Activated naive CD8-positive, alpha-beta T cell treated with anti-CD3 and anti-CD28 coated beads, Interleukin-2, amount 50 U/mL, for 16 hours (primary cell): ENCODE data around the gene ARL15.

Experiments used
- DNase-seq: peaks from one replicate; pipeline ENCODE4 v3.0.0-alpha.2; 2020; ENCODE audit warnings: low read depth, low spot score

The ARL15 gene

GRCh38 chr5:54211912-54212311 is 98.5 kb downstream of the ARL15 start:
- no peak for DNase-seq

- DNase-seq = no peak
Observed at GRCh38 chr5:54207566-54207965, 102.8 kb downstream of the ARL15 start.

GRCh38 chr5:54206580-54207229 is 103.7 kb downstream of the ARL15 start:
- no peak for DNase-seq

- no peak for DNase-seq
Observed at GRCh38 chr5:54205918-54206317, 104.5 kb downstream of the ARL15 start.

GRCh38 chr5:54205453-54205852 is 104.9 kb downstream of the ARL15 start:
- DNase-seq = no peak

GRCh38 chr5:54197018-54197417 is 113.4 kb downstream of the ARL15 start:
- no peak for DNase-seq

- no peak for DNase-seq
Observed at GRCh38 chr5:54195701-54196100, 114.7 kb downstream of the ARL15 start.

GRCh38 chr5:54194318-54194717 is 116.1 kb downstream of the ARL15 start:
- no peak for DNase-seq

GRCh38 chr5:54187694-54188093 is 122.7 kb downstream of the ARL15 start:
- DNase-seq = no peak

- no peak for DNase-seq
Observed at GRCh38 chr5:54186912-54187445, 123.4 kb downstream of the ARL15 start.

GRCh38 chr5:54186108-54186507 is 124.3 kb downstream of the ARL15 start:
- no peak for DNase-seq

- DNase-seq = no peak
Observed at GRCh38 chr5:54184806-54185205, 125.6 kb downstream of the ARL15 start.

GRCh38 chr5:54180630-54181031 is 129.7 kb downstream of the ARL15 start:
- DNase-seq = no peak

- no peak for DNase-seq
Observed at GRCh38 chr5:54178991-54179390, 131.4 kb downstream of the ARL15 start.

- DNase-seq = no peak
Observed at GRCh38 chr5:54178207-54178606, 132.2 kb downstream of the ARL15 start.

- DNase-seq = no peak
Observed at GRCh38 chr5:54177058-54177457, 133.3 kb downstream of the ARL15 start.

- no peak for DNase-seq
Observed at GRCh38 chr5:54176066-54176830, 134.1 kb downstream of the ARL15 start.

- DNase-seq = no peak
Observed at GRCh38 chr5:54173251-54173650, 137.1 kb downstream of the ARL15 start.

GRCh38 chr5:54171645-54172384 is 138.6 kb downstream of the ARL15 start:
- no peak for DNase-seq

- DNase-seq = no peak
Observed at GRCh38 chr5:54165687-54166086, 144.7 kb downstream of the ARL15 start.

- DNase-seq = no peak
Observed at GRCh38 chr5:54162184-54162583, 148.2 kb downstream of the ARL15 start.

GRCh38 chr5:54160329-54160728 is 150.0 kb downstream of the ARL15 start:
- no peak for DNase-seq

GRCh38 chr5:54159893-54160195 is 150.5 kb downstream of the ARL15 start:
- DNase-seq = no peak
